ENCODE data around the gene PDLIM1. TPM values are rescaled to one million over a fixed set of nuclear protein-coding genes. Genes with fewer than 3 reads are reported as not detected.
A peak's percentile ranks its signal among the peaks of the same experiment; 100 is the strongest.
"Not testable (repeated sequence)": the region's sequence is repeated elsewhere in the genome, so short reads cannot be mapped to it uniquely, and the experiment has no call there.

Gene PDLIM1
- total RNA-seq, 1 donor, result 27.5 TPM

GRCh38 chr10:95245425-95246055 lies 45.3 kb downstream of the PDLIM1 start:
- no peak for DNase-seq (ENCODE audit: low read depth in 2 of 3, low spot score in 2 of 3)

- no peak for DNase-seq (ENCODE audit: low read depth in 2 of 3, low spot score in 2 of 3)
Observed at GRCh38 chr10:95244152-95244551, 46.7 kb downstream of the PDLIM1 start.

GRCh38 chr10:95243318-95243617 lies 47.5 kb downstream of the PDLIM1 start:
- no peak for DNase-seq (ENCODE audit: low read depth in 2 of 3, low spot score in 2 of 3)

GRCh38 chr10:95242581-95243317 lies 48.1 kb downstream of the PDLIM1 start:
- peak in 2 of 3 donors; percentile 50 to 71 for DNase-seq (ENCODE audit: low read depth in 2 of 3, low spot score in 2 of 3)

- peak in 1 of 3 donors; percentile 52 for DNase-seq (ENCODE audit: low read depth in 2 of 3, low spot score in 2 of 3)
Observed at GRCh38 chr10:95241533-95241932, 49.3 kb downstream of the PDLIM1 start.

- DNase-seq (ENCODE audit: low read depth in 2 of 3, low spot score in 2 of 3), result no peak
Observed at GRCh38 chr10:95240811-95241210, 50.0 kb downstream of the PDLIM1 start.

GRCh38 chr10:95240096-95240495 lies 50.7 kb downstream of the PDLIM1 start:
- DNase-seq (ENCODE audit: low read depth in 2 of 3, low spot score in 2 of 3), result not testable (repeated sequence)

GRCh38 chr10:95237376-95238170 lies 53.2 kb downstream of the PDLIM1 start:
- DNase-seq (ENCODE audit: low read depth in 2 of 3, low spot score in 2 of 3), result no peak

GRCh38 chr10:95236068-95236903 lies 54.5 kb downstream of the PDLIM1 start:
- DNase-seq (ENCODE audit: low read depth in 2 of 3, low spot score in 2 of 3), result no peak

- no peak for DNase-seq (ENCODE audit: low read depth in 2 of 3, low spot score in 2 of 3)
Observed at GRCh38 chr10:95235676-95236067, 55.1 kb downstream of the PDLIM1 start.

- no peak for DNase-seq (ENCODE audit: low read depth in 2 of 3, low spot score in 2 of 3)
Observed at GRCh38 chr10:95234951-95235350, 55.9 kb downstream of the PDLIM1 start.

- DNase-seq (ENCODE audit: low read depth in 2 of 3, low spot score in 2 of 3), result no peak
Observed at GRCh38 chr10:95233377-95234034, 57.3 kb downstream of the PDLIM1 start.

- peak in 2 of 3 donors; percentile 71 to 79 for DNase-seq (ENCODE audit: low read depth in 2 of 3, low spot score in 2 of 3)
Observed at GRCh38 chr10:95230677-95231586, 59.9 kb downstream of the PDLIM1 start.

- DNase-seq (ENCODE audit: low read depth in 2 of 3, low spot score in 2 of 3), result no peak
Observed at GRCh38 chr10:95229724-95230627, 60.8 kb downstream of the PDLIM1 start.

- not testable (repeated sequence) for DNase-seq (ENCODE audit: low read depth in 2 of 3, low spot score in 2 of 3)
Observed at GRCh38 chr10:95228934-95229723, 61.7 kb downstream of the PDLIM1 start.

GRCh38 chr10:95225136-95225535 lies 65.7 kb downstream of the PDLIM1 start:
- DNase-seq (ENCODE audit: low read depth in 2 of 3, low spot score in 2 of 3), result no peak

GRCh38 chr10:95221124-95221523 lies 69.7 kb downstream of the PDLIM1 start:
- no peak for DNase-seq (ENCODE audit: low read depth in 2 of 3, low spot score in 2 of 3)

All from hematopoietic multipotent progenitor cell (in vitro differentiated cells).